BJ (cell line): Measurements from ENCODE around the gene CLMN. TPM values are rescaled to one million over a fixed set of nuclear protein-coding genes. Genes with fewer than 3 reads are reported as not detected.
"Not testable (repeated sequence)": the region's sequence is repeated elsewhere in the genome, so short reads cannot be mapped to it uniquely, and the experiment has no call there.

Experiments
- CTCF ChIA-PET: fragments of 350-600 bp; formaldehyde crosslinking; extraction: SDS; loops from one replicate; lab custom pipeline; 2021; ENCODE audit warnings: antibody characterized with exemption, inconsistent platforms; lab: Yijun Ruan, JAX
- POLR2A ChIA-PET: fragments of 300-600 bp; sonication (Branson Sonifier 250); formaldehyde crosslinking; extraction: SDS; loops from one replicate; lab custom pipeline; 2021; ENCODE audit warnings: antibody characterized with exemption; lab: Charles Lee
- DNase-seq: peaks from one replicate; pipeline ENCODE4 v3.0.0-alpha.2; 2011; ENCODE audit warnings: low read depth
- H3K27me3 ChIP-seq: 2 replicates; pipeline ENCODE4 v1.6.0; 2011; ENCODE audit warnings: low read length; ENCODE audit not compliant: control insufficient read depth, insufficient read depth
- H3K36me3 ChIP-seq: 2 replicates; pipeline ENCODE4 v1.5.1; 2011; ENCODE audit warnings: low read length; ENCODE audit not compliant: control insufficient read depth, insufficient read depth
- H3K4me3 ChIP-seq: 2 replicates; pipeline ENCODE4 v1.5.1; 2011; ENCODE audit warnings: low read depth, mild to moderate bottlenecking, control low read depth, low read length
- CTCF ChIP-seq: IDR thresholded peaks from 2 replicates; pipeline ENCODE4 v1.5.1; 2011; ENCODE audit warnings: low read depth, mild to moderate bottlenecking, control low read depth, inconsistent platforms, low read length, moderate library complexity; ENCODE audit not compliant: insufficient read depth
- polyA plus RNA-seq: library from polyadenylated mRNA; depleted of rRNA; stranded (reverse); fragments of >200 nt; gene quantifications from 2 replicates; pipeline ENCODE4 v1.2.3, GENCODE V29; 2011

The CLMN gene
- polyA plus RNA-seq, 1 experiment = 0.13 TPM

DNA sequence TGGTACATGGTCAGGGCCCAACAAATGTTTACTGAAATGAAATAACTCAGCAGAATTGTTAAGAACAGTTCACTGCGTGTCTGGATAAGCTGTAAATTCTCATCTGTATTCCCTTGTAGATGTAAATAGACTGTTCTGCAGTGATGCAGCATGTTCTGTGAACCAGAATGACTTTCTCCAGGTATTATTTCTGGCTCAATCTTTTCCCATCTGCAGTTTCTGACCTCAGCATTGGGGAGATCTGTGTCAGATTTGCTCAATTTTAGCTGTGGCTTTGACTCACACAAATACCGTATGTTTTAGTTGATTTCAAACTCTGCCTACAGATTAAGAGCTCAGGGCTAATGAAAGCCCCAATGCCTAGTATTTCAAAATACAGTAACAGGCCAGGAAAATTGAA is 113.2 kb downstream of the CLMN start:
- no peak for TF ChIP-seq CTCF
- no peak for DNase-seq

GRCh38 chr14:95204705-95205104 is 115.0 kb downstream of the CLMN start:
- ChIA-PET CTCF (no interaction called here), POLR2A (no interaction called here)
- Histone ChIP-seq H3K27me3 (no peaks in the 10 kb centered on the region; the same call in 1 of the 2 replicates), H3K4me3 (no peak overlapping the region), H3K36me3 (no peaks in the 10 kb centered on the region)
- TF ChIP-seq CTCF = no peak
- no peak for DNase-seq

More for the DNA sequence above, 113.2 kb downstream of the CLMN start:
- ChIA-PET POLR2A (no interaction called here), CTCF (no interaction called here)
- Histone ChIP-seq H3K4me3 (no peak overlapping the region), H3K27me3 (no peaks in the 10 kb centered on the region; the same call in 1 of the 2 replicates), H3K36me3 (no peaks in the 10 kb centered on the region)

DNA sequence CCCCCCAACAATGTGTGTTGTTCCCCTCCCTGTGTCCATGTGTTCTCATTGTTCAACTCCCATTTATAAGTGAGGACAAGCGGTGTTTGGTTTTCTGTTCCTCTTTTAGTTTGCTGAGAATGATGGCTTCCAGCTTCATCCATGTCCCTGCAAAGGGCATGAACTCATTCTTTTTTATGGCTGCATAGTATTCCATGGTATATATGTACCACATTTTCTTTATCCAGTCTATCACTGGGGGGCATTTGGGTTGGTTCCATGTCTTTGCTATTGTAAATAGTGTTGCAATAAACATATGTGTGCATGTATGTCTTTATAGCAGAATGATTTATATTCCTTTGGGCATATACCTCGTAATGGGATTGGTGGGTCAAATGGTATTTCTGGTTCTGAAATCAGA is 118.0 kb downstream of the CLMN start:
- CTCF ChIA-PET, H3K36me3 ChIP-seq, POLR2A ChIA-PET, H3K4me3 ChIP-seq, H3K27me3 ChIP-seq, DNase-seq: not testable (repeated sequence)

- no peaks in the 10 kb centered on the region; the same call in 1 of the 2 replicates for H3K36me3 ChIP-seq
- CTCF ChIA-PET = no interaction called here
- H3K4me3 ChIP-seq = no peak overlapping the region
- no peaks in the 10 kb centered on the region for H3K27me3 ChIP-seq
- DNase-seq = no peak
- POLR2A ChIA-PET = no interaction called here
- no peak for TF ChIP-seq CTCF
Observed at GRCh38 chr14:95200404-95200803, 119.3 kb downstream of the CLMN start.

GRCh38 chr14:95199298-95199983 is 120.3 kb downstream of the CLMN start:
- CTCF ChIA-PET = no interaction called here
- Histone ChIP-seq H3K36me3 (no peaks in the 10 kb centered on the region; the same call in 1 of the 2 replicates), H3K27me3 (no peaks in the 10 kb centered on the region), H3K4me3 (no peak overlapping the region)
- POLR2A ChIA-PET = no interaction called here
- TF ChIP-seq CTCF = no peak
- DNase-seq = no peak

DNA sequence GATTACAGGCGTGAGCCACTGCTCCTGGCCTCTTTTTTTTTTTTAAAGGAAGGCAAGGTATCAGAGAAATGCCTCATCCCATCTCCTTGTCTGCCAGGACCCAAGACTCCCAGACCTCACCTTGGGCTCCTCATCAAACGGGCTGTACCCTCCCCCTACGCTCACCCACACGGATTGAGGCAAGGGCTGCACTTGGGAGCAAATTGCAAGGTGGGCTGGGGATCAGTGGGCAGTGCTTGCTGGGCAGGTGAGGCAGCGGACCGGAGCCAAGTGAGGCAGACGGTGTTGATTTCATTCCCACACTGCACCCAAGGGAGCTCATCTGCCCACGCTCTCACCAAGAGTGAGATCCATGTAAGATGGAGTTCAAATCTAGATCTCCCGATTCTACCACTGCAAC is 121.4 kb downstream of the CLMN start:
- no peak for TF ChIP-seq CTCF
- no peaks in the 10 kb centered on the region for H3K27me3 ChIP-seq
- H3K36me3 ChIP-seq = no peaks in the 10 kb centered on the region; the same call in 1 of the 2 replicates
- H3K4me3 ChIP-seq = no peak overlapping the region
- DNase-seq = no peak
- POLR2A ChIA-PET = no interaction called here
- CTCF ChIA-PET = no interaction called here
